IMR-90 (cell line): ENCODE measurements around the gene PAX3. TPM values are rescaled to one million over a fixed set of nuclear protein-coding genes. Genes with fewer than 3 reads are reported as not detected.

Source experiments
- ATAC-seq: fragments of 200-7000 bp; cut with Tn5 transposase; 2 replicates; pipeline ENCODE4 v1.9.1; 2020; ENCODE audit warnings: low read depth, mild to moderate bottlenecking, moderate library complexity
- BruUV-seq: library from RNA; stranded (reverse); fragments of 400-500 nt; replicated peaks from 2 replicates; lab custom pipeline; 2021; lab: Mats Ljungman, UMichigan
- CTCF ChIA-PET: fragments of 300-600 bp; formaldehyde crosslinking; extraction: SDS; loops from one replicate; lab custom pipeline; 2021; ENCODE audit warnings: antibody characterized with exemption; lab: Yijun Ruan, JAX
- POLR2A ChIA-PET: fragments of 300-600 bp; sonication (Branson Sonifier 250); formaldehyde crosslinking; loops from one replicate; lab custom pipeline; 2022; ENCODE audit warnings: antibody characterized with exemption; ENCODE audit not compliant: unreplicated experiment; lab: Charles Lee
- DNase-seq: peaks from one replicate; pipeline ENCODE4 v3.0.0; 2013
- H2AFZ ChIP-seq: replicated peaks from 2 replicates; pipeline ENCODE3; 2013; ENCODE audit warnings: low read length, mild to moderate bottlenecking; ENCODE audit not compliant: poor library complexity
- H2AK5ac ChIP-seq: 2 replicates; pipeline ENCODE4 v1.6.1; 2013; ENCODE audit warnings: low read depth, low read length, inconsistent platforms
- H2AK9ac ChIP-seq: replicated peaks from 2 replicates; pipeline ENCODE3; 2013; ENCODE audit warnings: mild to moderate bottlenecking, low read depth, low read length, moderate library complexity; ENCODE audit not compliant: poor library complexity
- H2BK120ac ChIP-seq: 2 replicates; pipeline ENCODE4 v1.6.1; 2013; ENCODE audit warnings: low read depth, low read length, inconsistent platforms
- H2BK15ac ChIP-seq: 3 replicates; pipeline ENCODE4 v1.6.1; 2013; ENCODE audit warnings: low read depth, low read length, inconsistent platforms
- H2BK20ac ChIP-seq: 2 replicates; pipeline ENCODE4 v1.6.1; 2013; ENCODE audit warnings: low read depth, mild to moderate bottlenecking, inconsistent platforms, low read length, moderate library complexity
- H2BK5ac ChIP-seq: 2 replicates; pipeline ENCODE4 v1.6.1; 2013; ENCODE audit warnings: mild to moderate bottlenecking, low read depth, low read length, inconsistent platforms; ENCODE audit not compliant: poor library complexity, severe bottlenecking
- H3K14ac ChIP-seq: replicated peaks from 2 replicates; pipeline ENCODE4 v1.6.1; 2013; ENCODE audit warnings: low read depth, low read length, inconsistent platforms
- H3K18ac ChIP-seq: 2 replicates; pipeline ENCODE4 v1.6.1; 2013; ENCODE audit warnings: low read depth, low read length, control low read depth
- H3K23ac ChIP-seq: 2 replicates; pipeline ENCODE4 v1.6.1; 2013; ENCODE audit warnings: low read depth, low read length, inconsistent platforms
- H3K27ac ChIP-seq: 2 replicates; pipeline ENCODE4 v1.5.1; 2013; ENCODE audit warnings: mild to moderate bottlenecking, control low read depth, low read length; ENCODE audit not compliant: insufficient read depth
- H3K27me3 ChIP-seq: 2 replicates; pipeline ENCODE4 v1.6.1; 2013; ENCODE audit warnings: low read length; ENCODE audit not compliant: control insufficient read depth, insufficient read depth
- H3K36me3 ChIP-seq: 2 replicates; pipeline ENCODE4 v1.6.1; 2013; ENCODE audit warnings: low read length, mixed read lengths; ENCODE audit not compliant: control insufficient read depth, insufficient read depth
- H3K4ac ChIP-seq: 2 replicates; pipeline ENCODE4 v1.6.1; 2013; ENCODE audit warnings: low read depth, low read length, inconsistent platforms
- H3K4me1 ChIP-seq: 2 replicates; pipeline ENCODE4 v1.6.1; 2013; ENCODE audit warnings: low read length, mixed read lengths; ENCODE audit not compliant: control insufficient read depth, insufficient read depth
- H3K4me2 ChIP-seq: 2 replicates; pipeline ENCODE4 v1.6.1; 2013; ENCODE audit warnings: low read depth, mild to moderate bottlenecking, control low read depth, low read length, moderate library complexity
- H3K4me3 ChIP-seq: 2 replicates; pipeline ENCODE4 v1.5.1; 2013; ENCODE audit warnings: low read depth, mild to moderate bottlenecking, control low read depth, low read length, moderate library complexity; ENCODE audit not compliant: insufficient read depth
- H3K56ac ChIP-seq: 2 replicates; pipeline ENCODE4 v1.6.1; 2013; ENCODE audit warnings: low read length, inconsistent platforms; ENCODE audit not compliant: insufficient read depth; ENCODE audit errors: extremely low read depth
- H3K79me1 ChIP-seq, 2 experiments: 2 replicates each; pipeline ENCODE4 v1.6.1; 2013; ENCODE audit warnings: low read length in 2 of 2, inconsistent platforms in 1 of 2, low read depth in 1 of 2
- H3K9ac ChIP-seq: 2 replicates; pipeline ENCODE4 v1.6.1; 2013; ENCODE audit warnings: low read depth, low read length, control low read depth
- H3K9me1 ChIP-seq: 2 replicates; pipeline ENCODE4 v1.6.1; 2013; ENCODE audit warnings: low read length, inconsistent platforms; ENCODE audit not compliant: insufficient read depth
- H3K9me3 ChIP-seq: 2 replicates; pipeline ENCODE4 v1.6.1; 2013; ENCODE audit warnings: low read length; ENCODE audit not compliant: control insufficient read depth, insufficient read depth
- H4K20me1 ChIP-seq: 2 replicates; pipeline ENCODE4 v1.6.1; 2013; ENCODE audit warnings: low read length, inconsistent platforms; ENCODE audit not compliant: insufficient read depth
- H4K5ac ChIP-seq: 2 replicates; pipeline ENCODE4 v1.6.1; 2013; ENCODE audit warnings: mild to moderate bottlenecking, low read depth, low read length, control low read depth
- H4K8ac ChIP-seq, 2 experiments: 2 replicates each; pipeline ENCODE4 v1.6.1; 2013; ENCODE audit warnings: low read depth in 2 of 2, low read length in 2 of 2, control low read depth in 1 of 2, inconsistent platforms in 1 of 2
- H4K91ac ChIP-seq: 2 replicates; pipeline ENCODE4 v1.6.1; 2013; ENCODE audit warnings: low read depth, low read length, inconsistent platforms; ENCODE audit not compliant: insufficient read depth
- CEBPB ChIP-seq: IDR thresholded peaks from 2 replicates; pipeline ENCODE4 v1.6.1; 2012; ENCODE audit warnings: low read depth, low read length, improper control_type of control experiment
- CHD1 ChIP-seq: IDR thresholded peaks from 2 replicates; pipeline ENCODE4 v1.6.1; 2012; ENCODE audit warnings: low read depth, low read length, improper control_type of control experiment
- FOS ChIP-seq: fragments of 150-350 bp; IDR thresholded peaks from 2 replicates; pipeline ENCODE4 v1.6.1; 2016; ENCODE audit warnings: low read depth, low read length
- MAZ ChIP-seq: IDR thresholded peaks from 2 replicates; pipeline ENCODE4 v1.6.1; 2012; ENCODE audit warnings: low read depth, mild to moderate bottlenecking, low read length, improper control_type of control experiment, moderate library complexity, borderline replicate concordance
- MXI1 ChIP-seq: IDR thresholded peaks from 2 replicates; pipeline ENCODE4 v1.6.1; 2012; ENCODE audit warnings: low read depth, mild to moderate bottlenecking, low read length, moderate library complexity, borderline replicate concordance
- NFE2L2 ChIP-seq: fragments of 150-350 bp; IDR thresholded peaks from 2 replicates; pipeline ENCODE4 v1.6.1; 2016; ENCODE audit warnings: low read depth, mild to moderate bottlenecking, low read length
- POLR2A ChIP-seq: IDR thresholded peaks from 2 replicates; pipeline ENCODE4 v1.6.1; 2012; ENCODE audit warnings: mild to moderate bottlenecking, low read depth, low read length
- RCOR1 ChIP-seq: IDR thresholded peaks from 2 replicates; pipeline ENCODE4 v1.6.1; 2012; ENCODE audit warnings: mild to moderate bottlenecking, low read length, improper control_type of control experiment; ENCODE audit not compliant: insufficient replicate concordance
- RFX5 ChIP-seq: IDR thresholded peaks from 2 replicates; pipeline ENCODE4 v1.8.0; 2012; ENCODE audit warnings: low read depth, mild to moderate bottlenecking, low read length, moderate library complexity
- SMC3 ChIP-seq: fragments of 150-350 bp; IDR thresholded peaks from 2 replicates; pipeline ENCODE4 v1.6.1; 2016; ENCODE audit warnings: low read depth, mild to moderate bottlenecking, antibody characterized with exemption, low read length, moderate library complexity
- WGBS, 2 experiments: methylation state at CpG; one replicate each; pipeline versions ENCODE4 v1.1.5 to v1.1.7; 2013; ENCODE audit warnings: missing lambda C conversion rate in 2 of 2; ENCODE audit not compliant: insufficient read length in 1 of 2; ENCODE audit errors: extremely low coverage in 2 of 2; 5-methylcytosine and 5-hydroxymethylcytosine counted together
- dilution Hi-C: fragments of 300-500 bp; cut with HindIII; formaldehyde crosslinking; loops from one replicate; pipeline ENCODE4 v1.14.3; 2018; ENCODE audit warnings: low sequenced_read_pairs; ENCODE audit not compliant: unreplicated experiment
- in situ Hi-C: fragments of 300-500 bp; cut with MboI; formaldehyde crosslinking; loops from 3 replicates; pipeline ENCODE4 v1.14.3; 2019; ENCODE audit warnings: low sequenced_read_pairs, inconsistent platforms, mixed read lengths
- intact Hi-C: fragments of 100-400 bp; cut with micrococcal nuclease; formaldehyde crosslinking; loops from 2 replicates; pipeline ENCODE4 v1.10.0; 2022
- polyA plus RNA-seq, 3 experiments: library from polyadenylated mRNA; depleted of rRNA; stranded (reverse); fragments of >200 nt; gene quantifications; 2 replicates each; pipeline ENCODE4 v1.2.3, GENCODE V29; 2012; ENCODE audit warnings: low replicate concordance in 1 of 3
- total RNA-seq: library from RNA; depleted of rRNA; stranded (reverse); fragments of >200 nt; gene quantifications from 2 replicates; pipeline ENCODE4 v1.2.3, GENCODE V29; 2012
- TF ChIP-seq, protein P1 (sequence below): fragments of 150-350 bp; IDR thresholded peaks from 2 replicates; pipeline ENCODE4 v1.6.1; 2016; ENCODE audit warnings: low read depth, mild to moderate bottlenecking, low read length, moderate library complexity, borderline replicate concordance
- TF ChIP-seq, protein P2 (sequence below): conservative IDR thresholded peaks from 2 replicates; pipeline ENCODE4 v1.5.1; 2012; ENCODE audit warnings: mild to moderate bottlenecking, low read depth, low read length, improper control_type of control experiment
- TF ChIP-seq, protein P3 (sequence below): fragments of 150-350 bp; IDR thresholded peaks from 2 replicates; pipeline ENCODE4 v1.6.1; 2017; ENCODE audit warnings: mild to moderate bottlenecking, antibody characterized with exemption, low read length, low read depth

Gene PAX3
- total and polyA plus RNA-seq, 2 of the 4 experiments (the other 2 are of a cell fraction) = not detected

DNA sequence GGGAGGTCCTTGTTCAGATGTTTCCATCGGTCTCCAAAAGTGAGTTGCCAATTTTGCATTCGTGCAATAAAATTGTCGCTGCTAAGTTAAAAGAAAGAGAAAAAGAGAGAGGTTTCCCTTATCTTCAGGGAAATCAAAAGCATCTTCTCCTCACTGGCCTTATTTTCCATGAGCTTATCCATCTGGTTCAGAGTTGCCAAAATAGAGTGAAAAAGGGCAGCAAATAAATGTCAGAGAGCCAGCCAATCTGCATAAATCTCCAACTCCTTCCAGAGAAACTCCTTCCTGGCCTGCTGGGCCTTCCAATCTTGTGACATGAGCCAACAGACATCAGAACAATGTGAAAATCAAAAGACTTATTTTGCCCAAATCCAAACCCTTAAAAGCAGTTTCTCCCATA is 28.4 kb downstream of the PAX3 start:
- CTCF ChIA-PET = interaction anchor here (0.6 kb wide), 1 partner anchor 1146 kb away, joined by 9 read pairs; no protein-coding TSS in a partner anchor
- no peak overlapping the region for H3K9ac ChIP-seq
- H3K56ac ChIP-seq = no peak overlapping the region
- in situ Hi-C loops (no loop called here), intact Hi-C loops (no loop called here), dilution Hi-C loops (no loop called here)
- no peaks in the 10 kb centered on the region for H3K9me3 ChIP-seq
- no peak overlapping the region for H4K8ac ChIP-seq
- no peak overlapping the region for H4K5ac ChIP-seq
- H3K36me3 ChIP-seq = no peaks in the 10 kb centered on the region
- H3K27me3 ChIP-seq = no peaks in the 10 kb centered on the region
- H3K14ac ChIP-seq = no peak overlapping the region
- ATAC-seq (no peak), DNase-seq (no peak)
- H3K4me2 ChIP-seq = no peak overlapping the region
- H2BK15ac ChIP-seq = no peak overlapping the region
- no TSS peak for BruUV-seq
- H3K4me1 ChIP-seq = no peaks in the 10 kb centered on the region
- no peak overlapping the region for H2BK5ac ChIP-seq
- no peak for TF ChIP-seq CHD1
- no peak for TF ChIP-seq MXI1
- no peak for TF ChIP-seq FOS
- no peak for TF ChIP-seq RCOR1
- TF ChIP-seq RFX5 = no peak
- TF ChIP-seq, protein P1, sequence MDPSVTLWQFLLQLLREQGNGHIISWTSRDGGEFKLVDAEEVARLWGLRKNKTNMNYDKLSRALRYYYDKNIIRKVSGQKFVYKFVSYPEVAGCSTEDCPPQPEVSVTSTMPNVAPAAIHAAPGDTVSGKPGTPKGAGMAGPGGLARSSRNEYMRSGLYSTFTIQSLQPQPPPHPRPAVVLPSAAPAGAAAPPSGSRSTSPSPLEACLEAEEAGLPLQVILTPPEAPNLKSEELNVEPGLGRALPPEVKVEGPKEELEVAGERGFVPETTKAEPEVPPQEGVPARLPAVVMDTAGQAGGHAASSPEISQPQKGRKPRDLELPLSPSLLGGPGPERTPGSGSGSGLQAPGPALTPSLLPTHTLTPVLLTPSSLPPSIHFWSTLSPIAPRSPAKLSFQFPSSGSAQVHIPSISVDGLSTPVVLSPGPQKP = no peak
- TF ChIP-seq NFE2L2 = no peak
- TF ChIP-seq, protein P2, sequence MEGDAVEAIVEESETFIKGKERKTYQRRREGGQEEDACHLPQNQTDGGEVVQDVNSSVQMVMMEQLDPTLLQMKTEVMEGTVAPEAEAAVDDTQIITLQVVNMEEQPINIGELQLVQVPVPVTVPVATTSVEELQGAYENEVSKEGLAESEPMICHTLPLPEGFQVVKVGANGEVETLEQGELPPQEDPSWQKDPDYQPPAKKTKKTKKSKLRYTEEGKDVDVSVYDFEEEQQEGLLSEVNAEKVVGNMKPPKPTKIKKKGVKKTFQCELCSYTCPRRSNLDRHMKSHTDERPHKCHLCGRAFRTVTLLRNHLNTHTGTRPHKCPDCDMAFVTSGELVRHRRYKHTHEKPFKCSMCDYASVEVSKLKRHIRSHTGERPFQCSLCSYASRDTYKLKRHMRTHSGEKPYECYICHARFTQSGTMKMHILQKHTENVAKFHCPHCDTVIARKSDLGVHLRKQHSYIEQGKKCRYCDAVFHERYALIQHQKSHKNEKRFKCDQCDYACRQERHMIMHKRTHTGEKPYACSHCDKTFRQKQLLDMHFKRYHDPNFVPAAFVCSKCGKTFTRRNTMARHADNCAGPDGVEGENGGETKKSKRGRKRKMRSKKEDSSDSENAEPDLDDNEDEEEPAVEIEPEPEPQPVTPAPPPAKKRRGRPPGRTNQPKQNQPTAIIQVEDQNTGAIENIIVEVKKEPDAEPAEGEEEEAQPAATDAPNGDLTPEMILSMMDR = no peak
- TF ChIP-seq SMC3 = no peak
- TF ChIP-seq POLR2A = no peak
- TF ChIP-seq, protein P3, sequence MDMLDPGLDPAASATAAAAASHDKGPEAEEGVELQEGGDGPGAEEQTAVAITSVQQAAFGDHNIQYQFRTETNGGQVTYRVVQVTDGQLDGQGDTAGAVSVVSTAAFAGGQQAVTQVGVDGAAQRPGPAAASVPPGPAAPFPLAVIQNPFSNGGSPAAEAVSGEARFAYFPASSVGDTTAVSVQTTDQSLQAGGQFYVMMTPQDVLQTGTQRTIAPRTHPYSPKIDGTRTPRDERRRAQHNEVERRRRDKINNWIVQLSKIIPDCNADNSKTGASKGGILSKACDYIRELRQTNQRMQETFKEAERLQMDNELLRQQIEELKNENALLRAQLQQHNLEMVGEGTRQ = no peak
- no peak for TF ChIP-seq CEBPB
- TF ChIP-seq MAZ = no peak
- H2AK9ac ChIP-seq = no peak overlapping the region
- POLR2A ChIA-PET = no interaction called here
- H2BK120ac ChIP-seq = no peak overlapping the region
- no peak overlapping the region for H3K4ac ChIP-seq
- no peak overlapping the region for H2AFZ ChIP-seq
- H3K18ac ChIP-seq = no peak overlapping the region
- no peak overlapping the region for H3K27ac ChIP-seq
- H3K4me3 ChIP-seq = no peak overlapping the region
- no peaks in the 10 kb centered on the region for H3K9me1 ChIP-seq
- no peak overlapping the region for H2AK5ac ChIP-seq
- no peak overlapping the region for H3K23ac ChIP-seq
- no peak overlapping the region for H4K91ac ChIP-seq
- no peak overlapping the region for H2BK20ac ChIP-seq
- no CpG with 5 or more reads among the region's 3 CpGs for WGBS, 2 experiments
- no peaks in the 10 kb centered on the region for H3K79me1 ChIP-seq
- H4K20me1 ChIP-seq = no peaks in the 10 kb centered on the region
